Activated CD8-positive, alpha-beta memory T cell treated with anti-CD3 and anti-CD28 coated beads for 36 hours (primary cell): ENCODE results near the gene LIAS. TPM values are rescaled to one million over a fixed set of nuclear protein-coding genes. Genes with fewer than 3 reads are reported as not detected.
"Not testable (repeated sequence)": the region's sequence is repeated elsewhere in the genome, so short reads cannot be mapped to it uniquely, and the experiment has no call there.

Experiments used
- CTCF ChIA-PET: fragments of 350-600 bp; sonication (Branson Sonifier 250); formaldehyde crosslinking; loops from one replicate; lab custom pipeline; 2021; ENCODE audit warnings: antibody characterized with exemption; lab: Charles Lee
- POLR2A ChIA-PET: fragments of 350-600 bp; sonication (Branson Sonifier 250); formaldehyde crosslinking; loops from one replicate; lab custom pipeline; 2021; ENCODE audit warnings: antibody characterized with exemption; lab: Charles Lee
- total RNA-seq, 2 experiments: library from RNA; stranded (reverse); gene quantifications; one replicate each; pipeline ENCODE4 v1.2.3, GENCODE V29; 2021

Gene LIAS
- total RNA-seq, 2 experiments from 2014 or later: 35.2 to 38.7 TPM

- ChIA-PET CTCF (interaction anchor here (0.7 kb wide), 1 partner anchor 689 kb away, joined by 3 read pairs; no protein-coding TSS in a partner anchor), POLR2A (interaction anchor here (0.6 to 0.9 kb wide), 5 partner anchors 13 to 391 kb away, joined by 3 to 7 read pairs (median 4); no protein-coding TSS in a partner anchor)
Observed at GRCh38 chr4:39451423-39452023, 7.3 kb upstream of the LIAS start.

DNA sequence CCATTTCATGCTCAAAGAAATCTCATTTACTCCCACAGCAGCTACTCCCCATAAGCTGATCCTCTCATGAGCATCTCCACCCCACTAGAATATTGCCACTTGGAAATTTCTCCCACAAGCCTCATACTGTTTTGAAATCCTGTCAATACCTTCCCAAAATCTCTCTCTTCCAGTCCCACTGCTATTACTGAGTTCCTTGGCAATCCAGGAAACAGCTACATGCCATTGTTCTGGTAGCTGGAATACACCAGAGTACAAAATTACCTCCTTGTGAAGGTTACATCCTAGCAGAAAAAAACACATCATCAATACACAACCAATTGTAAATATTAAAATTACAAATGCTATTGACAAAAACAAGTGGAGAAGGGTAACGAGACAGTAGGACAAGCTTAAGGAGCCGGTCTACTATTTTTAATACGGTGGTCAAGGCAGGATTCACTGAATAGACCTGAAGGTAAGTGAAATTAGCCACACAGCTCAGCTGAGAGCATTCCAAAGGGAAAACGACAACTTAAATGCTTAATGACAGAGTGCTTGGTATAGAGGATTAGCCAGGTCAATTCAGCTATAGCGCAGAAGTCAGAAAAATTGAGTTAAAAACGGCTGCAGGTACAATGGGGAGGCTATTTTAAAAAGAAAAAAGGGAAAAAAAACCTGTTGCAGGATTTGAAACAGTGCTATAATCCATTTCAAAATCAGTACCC lies 6.5 kb upstream of the LIAS start:
- CTCF ChIA-PET: no interaction called here
- POLR2A ChIA-PET: interaction anchor here (0.5 to 0.9 kb wide), 2 partner anchors 14 to 250 kb away, joined by 3 to 6 read pairs; no protein-coding TSS in a partner anchor

DNA sequence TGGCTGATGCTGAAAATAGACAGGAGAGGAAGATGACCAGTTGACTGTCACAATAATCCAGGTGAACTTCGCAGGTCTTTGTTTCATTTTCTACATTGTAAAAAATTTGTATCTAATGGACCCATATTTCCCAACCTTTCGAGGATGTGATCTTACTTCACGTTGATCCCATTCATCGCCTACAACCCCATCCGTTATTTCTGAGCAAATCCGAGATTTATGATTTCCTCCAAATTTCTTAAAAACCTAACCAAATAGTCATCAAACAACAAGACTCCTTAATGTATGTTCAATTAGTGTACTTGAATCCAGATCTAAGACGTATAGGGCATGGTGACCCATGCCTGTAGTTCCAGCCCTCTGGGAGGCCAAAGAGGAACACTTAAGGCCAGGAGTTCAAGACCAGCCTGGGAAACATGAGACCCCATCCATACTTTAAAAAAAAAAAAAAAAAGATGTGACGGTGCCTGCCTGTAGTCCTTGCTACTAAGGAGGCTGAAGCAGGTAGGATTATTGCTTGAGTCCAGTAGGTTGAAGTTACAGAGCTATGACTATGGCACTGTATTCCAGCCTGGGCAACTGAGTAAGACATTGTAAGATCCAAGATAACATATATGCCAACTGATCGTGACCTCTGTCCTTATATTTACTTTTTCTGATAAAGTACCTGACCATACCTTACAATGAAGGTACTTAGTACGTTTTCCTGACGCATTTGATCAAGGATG lies 5.8 kb upstream of the LIAS start:
- POLR2A ChIA-PET: interaction anchor here (0.5 kb wide), 1 partner anchor 249 kb away, joined by 6 read pairs; no protein-coding TSS in a partner anchor

GRCh38 chr4:39453738-39454137 lies 5.1 kb upstream of the LIAS start:
- CTCF ChIA-PET: interaction anchor here (0.7 kb wide), 1 partner anchor 24 kb away, joined by 3 read pairs; no protein-coding TSS in a partner anchor
- POLR2A ChIA-PET: no interaction called here

More for the DNA sequence above, 5.8 kb upstream of the LIAS start:
- CTCF ChIA-PET: interaction anchor here (0.7 kb wide), 1 partner anchor 23 kb away, joined by 3 read pairs; no protein-coding TSS in a partner anchor

- ChIA-PET POLR2A (interaction anchor here (0.6 kb wide), 1 partner anchor 120 kb away, joined by 3 read pairs; no protein-coding TSS in a partner anchor), CTCF (no interaction called here)
Observed at GRCh38 chr4:39455486-39455885, 3.4 kb upstream of the LIAS start.

DNA sequence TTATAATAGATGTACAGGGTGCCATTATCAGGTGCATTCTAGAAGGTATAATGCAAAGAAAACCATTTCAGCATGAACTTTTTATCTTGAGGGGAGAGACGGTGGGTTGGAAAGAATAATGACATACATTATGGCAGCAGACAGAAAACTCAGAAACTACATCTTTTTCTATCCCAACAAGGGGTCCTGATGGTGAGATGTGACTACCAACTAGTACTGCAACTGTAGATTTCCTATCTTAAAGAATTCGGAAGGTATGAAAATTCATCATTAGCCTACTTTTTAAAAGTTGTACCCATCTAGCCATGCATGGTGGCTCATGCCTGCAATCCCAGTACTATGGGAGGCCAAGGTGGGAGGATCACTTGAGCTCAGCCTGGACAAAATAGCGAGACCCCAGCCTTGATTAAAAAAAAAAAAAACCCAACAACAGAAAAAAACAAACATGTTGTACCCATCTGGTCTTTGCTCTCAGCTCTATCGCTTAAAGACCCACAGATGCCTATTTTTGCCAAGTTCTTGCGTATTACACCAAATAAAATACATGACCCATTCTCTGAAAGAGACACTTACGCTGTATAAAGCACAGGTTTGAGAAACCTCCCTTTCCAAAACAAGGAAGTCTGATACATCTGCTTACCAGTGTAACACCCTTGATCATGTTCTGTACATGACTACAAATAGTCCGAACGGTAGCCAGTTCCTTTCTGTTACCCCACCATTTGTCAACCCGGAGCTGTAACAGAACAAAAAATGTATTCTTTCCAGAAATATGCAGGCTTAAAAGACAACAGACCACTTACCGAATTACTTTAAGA lies 1.7 kb upstream of the LIAS start:
- ChIA-PET POLR2A (interaction anchor here (0.5 to 1.8 kb wide), 2 partner anchors 9 to 426 kb away, joined by 3 to 14 read pairs; no protein-coding TSS in a partner anchor), CTCF (no interaction called here)

DNA sequence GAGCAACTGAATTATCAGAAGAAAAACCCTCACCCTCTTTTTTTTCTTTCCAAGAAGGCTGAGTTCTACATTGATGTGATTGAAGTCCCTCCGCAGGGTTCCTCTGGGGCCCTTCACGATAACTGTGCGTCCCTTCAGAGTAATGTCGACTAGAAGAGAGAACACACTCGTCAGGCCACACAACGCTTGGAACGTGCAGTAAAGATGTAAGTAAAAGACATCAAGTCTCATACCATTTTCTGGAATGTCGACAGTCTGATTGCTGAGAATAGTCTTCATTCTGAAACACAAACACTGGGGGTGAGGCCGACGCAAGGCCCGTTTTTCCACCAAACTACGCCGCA lies 723 bp upstream of the LIAS start:
- CTCF ChIA-PET: not testable (repeated sequence)
- POLR2A ChIA-PET: interaction anchor here (1.5 to 2.2 kb wide), 5 partner anchors 11 to 240 kb away, joined by 6 to 10 read pairs (median 8); partner anchors contain the start of genes UBE2K and UGDH

DNA sequence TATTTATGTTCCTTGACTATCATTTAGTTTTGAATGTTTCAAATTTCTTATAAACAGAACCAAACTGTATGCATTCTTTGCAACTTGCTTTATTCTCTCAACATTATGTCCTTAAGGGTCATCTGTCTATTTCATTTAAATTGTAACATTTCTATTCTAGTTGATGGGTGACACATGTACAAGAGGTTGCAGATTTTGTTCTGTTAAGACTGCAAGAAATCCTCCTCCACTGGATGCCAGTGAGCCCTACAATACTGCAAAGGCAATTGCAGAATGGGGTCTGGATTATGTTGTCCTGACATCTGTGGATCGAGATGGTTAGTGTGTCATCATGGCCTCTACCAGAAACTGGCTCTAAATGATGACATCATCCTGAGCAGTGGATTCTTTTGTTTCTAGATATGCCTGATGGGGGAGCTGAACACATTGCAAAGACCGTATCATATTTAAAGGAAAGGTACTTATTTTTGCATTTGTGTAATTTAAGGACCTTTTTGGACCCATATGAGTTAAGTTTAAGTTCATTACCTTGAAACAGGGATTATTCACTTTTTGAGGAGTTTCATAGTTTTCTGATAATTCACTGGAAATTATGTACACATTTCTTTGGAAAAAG lies 6.1 kb downstream of the LIAS start:
- CTCF ChIA-PET: interaction anchor here (1.5 kb wide), 1 partner anchor 562 kb away, joined by 3 read pairs; no protein-coding TSS in a partner anchor

DNA sequence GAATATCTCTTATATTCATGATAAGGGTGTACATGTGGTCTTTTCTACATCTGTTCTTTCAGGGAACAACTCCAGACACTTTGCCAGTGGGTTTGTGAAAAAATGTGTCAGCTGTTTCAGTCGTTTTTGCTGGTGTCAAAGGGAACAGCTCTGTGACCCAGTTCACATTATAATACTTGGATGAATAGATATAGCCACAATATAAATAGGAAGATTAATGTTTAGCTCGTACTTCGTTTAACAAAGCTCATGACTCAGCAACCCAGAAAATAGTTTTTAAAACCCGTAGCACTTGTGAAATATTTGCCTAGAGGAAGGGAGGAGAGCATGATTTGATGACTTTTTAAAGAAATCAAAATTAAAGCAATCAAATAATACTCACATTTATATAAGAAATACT lies 7.9 kb downstream of the LIAS start:
- ChIA-PET POLR2A (no interaction called here), CTCF (interaction anchor here (1.4 to 1.5 kb wide), 3 partner anchors 172 to 564 kb away, joined by 3 to 4 read pairs (median 3); partner anchors contain the start of gene SMIM14)

More for the DNA sequence above, 6.1 kb downstream of the LIAS start:
- POLR2A ChIA-PET: no interaction called here

DNA sequence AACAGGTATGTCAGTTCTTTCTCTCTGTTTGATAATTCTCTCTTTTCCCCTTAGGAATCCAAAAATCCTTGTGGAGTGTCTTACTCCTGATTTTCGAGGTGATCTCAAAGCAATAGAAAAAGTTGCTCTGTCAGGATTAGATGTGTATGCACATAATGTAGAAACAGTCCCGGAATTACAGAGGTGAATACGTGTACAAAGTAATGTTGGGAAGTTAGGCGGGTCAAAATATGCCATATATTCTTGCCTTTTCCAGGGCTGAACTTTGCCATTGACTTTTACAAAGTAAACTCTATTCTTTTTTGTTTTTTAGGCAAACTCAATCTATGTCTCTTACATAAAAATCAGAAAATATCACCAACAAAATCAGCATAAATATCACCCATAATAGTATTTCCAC lies 8.6 kb downstream of the LIAS start:
- ChIA-PET POLR2A (no interaction called here), CTCF (no interaction called here)

GRCh38 chr4:39469429-39470077 lies 10.7 kb downstream of the LIAS start:
- ChIA-PET POLR2A (interaction anchor here (0.5 to 1.3 kb wide), 4 partner anchors 10 to 142 kb away, joined by 3 to 11 read pairs (median 5); partner anchors contain the start of genes LIAS and RPL9), CTCF (interaction anchor here (0.5 to 1.7 kb wide), 12 partner anchors 9 to 478 kb away, joined by 3 to 7 read pairs (median 4); partner anchors contain the start of genes UBE2K and UGDH)

DNA sequence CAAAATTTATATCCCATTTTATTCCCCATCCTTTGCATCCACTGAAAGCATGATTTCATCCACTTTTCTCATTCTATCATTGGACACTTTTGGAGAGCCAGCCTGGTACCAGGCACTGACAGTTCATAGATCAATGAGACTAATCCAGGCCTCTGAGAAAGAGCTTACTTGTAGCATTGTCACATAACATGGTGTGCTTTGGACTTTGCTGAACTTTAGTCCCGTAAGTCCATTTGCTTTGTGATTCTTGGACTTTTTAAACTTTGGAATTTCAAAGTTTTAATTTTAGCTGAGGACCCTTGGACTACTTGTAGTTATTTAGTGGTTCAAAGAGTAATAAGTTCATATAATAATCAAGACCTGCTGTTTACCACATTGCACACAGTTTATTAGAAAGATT lies 11.5 kb downstream of the LIAS start:
- CTCF ChIA-PET: no interaction called here
- POLR2A ChIA-PET: no interaction called here

DNA sequence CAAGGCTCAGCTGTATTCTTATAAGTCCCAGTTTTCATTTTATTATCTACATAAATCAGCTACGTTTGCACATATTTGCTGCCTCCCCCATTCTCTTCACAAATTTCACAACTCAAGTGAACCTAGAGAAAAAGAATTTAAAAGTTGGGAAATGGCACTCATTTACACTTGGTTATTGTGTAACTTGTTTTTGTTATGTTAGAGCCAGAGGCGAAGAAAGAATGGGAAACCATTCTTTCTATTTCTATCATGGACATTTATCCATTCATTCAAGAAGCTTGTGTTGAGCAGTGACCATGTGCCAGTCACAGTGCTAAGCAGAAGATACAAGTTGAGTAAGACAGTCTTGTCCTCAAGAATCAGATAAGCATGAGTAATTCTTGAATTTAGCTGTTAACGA lies 13.5 kb downstream of the LIAS start:
- CTCF ChIA-PET: interaction anchor here (0.6 kb wide), 1 partner anchor 902 kb away, joined by 4 read pairs; no protein-coding TSS in a partner anchor
- POLR2A ChIA-PET: no interaction called here

DNA sequence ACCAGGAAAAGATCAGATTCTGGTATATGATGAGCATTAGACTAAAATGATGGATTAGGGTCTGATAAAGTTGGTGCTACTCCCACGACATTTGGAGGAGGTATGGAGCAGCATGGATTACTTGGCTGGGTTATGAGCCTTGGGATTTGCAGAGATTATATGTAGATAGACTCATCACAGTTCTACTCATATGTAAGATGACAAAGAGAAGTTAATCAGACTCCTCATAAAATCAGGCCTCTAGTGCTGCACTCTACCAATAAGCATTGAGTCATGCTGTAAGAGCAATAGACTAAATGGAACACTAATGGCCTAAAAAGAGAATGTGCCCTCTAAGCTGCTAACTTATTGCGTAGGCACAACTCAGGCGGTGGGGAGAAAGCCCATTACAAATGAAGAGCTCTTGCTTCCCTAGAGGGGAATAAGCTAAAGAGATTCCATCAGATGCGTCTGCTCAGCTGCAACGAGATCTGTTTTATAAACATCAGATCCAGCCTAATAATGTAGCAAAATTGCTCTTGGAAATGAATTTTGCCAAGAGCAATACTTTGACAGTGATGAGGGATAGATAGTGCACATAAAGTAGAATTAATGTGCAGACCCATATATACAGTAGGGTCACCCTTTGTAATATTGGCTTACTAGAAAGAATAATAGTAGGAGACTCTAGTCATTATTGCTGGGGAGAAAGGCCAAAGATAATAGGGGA lies 17.5 kb downstream of the LIAS start:
- CTCF ChIA-PET: no interaction called here
- POLR2A ChIA-PET: no interaction called here

DNA sequence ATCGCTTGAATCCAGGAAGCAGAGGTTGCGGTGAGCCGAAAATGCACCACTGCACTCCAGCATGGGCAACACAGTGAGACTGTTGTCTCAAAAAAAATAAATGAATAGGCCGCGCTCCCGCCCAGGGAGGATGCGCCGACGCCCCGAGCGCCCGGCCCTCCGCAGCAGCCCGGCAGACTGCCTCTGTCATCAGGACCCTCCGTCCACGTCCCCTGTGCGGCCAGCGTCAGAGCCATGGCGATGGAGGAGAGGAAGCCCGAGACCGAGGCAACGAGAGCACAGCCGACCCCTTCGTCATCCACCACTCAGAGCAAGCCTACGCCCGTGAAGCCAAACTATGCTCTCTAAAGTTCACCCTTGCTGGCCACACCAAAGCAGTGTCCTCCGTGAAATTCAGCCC lies 21.4 kb downstream of the LIAS start:
- CTCF ChIA-PET: no interaction called here

GRCh38 chr4:39480902-39481695 lies 22.2 kb downstream of the LIAS start:
- ChIA-PET POLR2A (no interaction called here), CTCF (no interaction called here)

More for the DNA sequence above, 21.4 kb downstream of the LIAS start:
- POLR2A ChIA-PET: no interaction called here
